Astrocyte of the cerebellum (primary cell): Measurements from ENCODE around the gene SUMO4.

Experiments used
- DNase-seq: peaks from one replicate; pipeline ENCODE4 v3.0.0-alpha.2; 2011; ENCODE audit warnings: low read depth
- H3K4me3 ChIP-seq: 2 replicates; pipeline ENCODE4 v1.5.1; 2011; ENCODE audit warnings: mild to moderate bottlenecking, low read depth, low read length, moderate library complexity
- in situ Hi-C: cut with HindIII; loops from 2 replicates; pipeline ENCODE4 v1.10.0; 2017; ENCODE audit warnings: low sequenced_read_pairs
- TF ChIP-seq, protein P1 (sequence below): IDR thresholded peaks from 2 replicates; pipeline ENCODE4 v1.5.1; 2012; ENCODE audit warnings: low read length, low read depth, moderate library complexity, mild to moderate bottlenecking; ENCODE audit errors: missing control alignments

Gene SUMO4

DNA sequence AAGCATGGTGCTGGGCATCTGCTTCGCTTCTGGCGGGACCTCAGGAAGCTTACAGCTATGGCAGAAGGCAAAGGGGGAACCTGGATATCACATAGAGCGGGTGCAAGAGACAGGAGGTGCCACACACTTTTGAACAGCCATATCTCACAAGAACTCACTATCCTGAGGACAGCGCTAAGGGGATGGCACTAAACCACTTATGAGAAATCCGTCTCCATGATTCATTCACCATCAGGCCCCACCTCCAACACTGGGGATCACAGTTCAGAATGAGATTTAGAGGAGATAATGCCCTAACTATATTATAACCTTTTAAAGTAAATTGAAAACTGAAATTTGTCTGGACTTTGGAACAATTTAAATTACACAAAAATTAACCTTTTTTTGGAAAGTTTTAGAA is 37.8 kb upstream of the SUMO4 start:
- TF ChIP-seq, protein P1, sequence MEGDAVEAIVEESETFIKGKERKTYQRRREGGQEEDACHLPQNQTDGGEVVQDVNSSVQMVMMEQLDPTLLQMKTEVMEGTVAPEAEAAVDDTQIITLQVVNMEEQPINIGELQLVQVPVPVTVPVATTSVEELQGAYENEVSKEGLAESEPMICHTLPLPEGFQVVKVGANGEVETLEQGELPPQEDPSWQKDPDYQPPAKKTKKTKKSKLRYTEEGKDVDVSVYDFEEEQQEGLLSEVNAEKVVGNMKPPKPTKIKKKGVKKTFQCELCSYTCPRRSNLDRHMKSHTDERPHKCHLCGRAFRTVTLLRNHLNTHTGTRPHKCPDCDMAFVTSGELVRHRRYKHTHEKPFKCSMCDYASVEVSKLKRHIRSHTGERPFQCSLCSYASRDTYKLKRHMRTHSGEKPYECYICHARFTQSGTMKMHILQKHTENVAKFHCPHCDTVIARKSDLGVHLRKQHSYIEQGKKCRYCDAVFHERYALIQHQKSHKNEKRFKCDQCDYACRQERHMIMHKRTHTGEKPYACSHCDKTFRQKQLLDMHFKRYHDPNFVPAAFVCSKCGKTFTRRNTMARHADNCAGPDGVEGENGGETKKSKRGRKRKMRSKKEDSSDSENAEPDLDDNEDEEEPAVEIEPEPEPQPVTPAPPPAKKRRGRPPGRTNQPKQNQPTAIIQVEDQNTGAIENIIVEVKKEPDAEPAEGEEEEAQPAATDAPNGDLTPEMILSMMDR, result no peak

DNA sequence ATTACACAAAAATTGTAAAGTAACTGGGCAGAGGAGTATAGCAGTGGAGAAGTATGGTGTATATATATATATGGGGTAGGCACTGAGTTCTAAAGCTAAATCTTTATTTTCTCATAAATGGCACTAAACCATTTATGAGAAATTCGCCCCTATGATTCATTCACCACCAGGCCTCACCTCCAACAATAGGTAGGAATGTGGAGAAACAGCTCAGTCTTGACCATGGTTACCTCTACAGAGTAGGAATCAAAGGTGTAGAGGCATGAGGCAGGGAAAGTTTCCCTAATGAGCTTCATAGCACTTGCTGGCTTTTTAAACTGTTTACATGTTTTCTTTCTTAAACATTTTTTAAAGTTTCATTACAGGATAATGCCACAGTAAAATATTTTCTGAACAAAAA is 36.9 kb upstream of the SUMO4 start:
- TF ChIP-seq, protein P1, result no peak
- no peak overlapping the region for H3K4me3 ChIP-seq
- in situ Hi-C loops, result no loop called here
- no peak for DNase-seq

More for the DNA sequence above, 37.8 kb upstream of the SUMO4 start:
- H3K4me3 ChIP-seq, result no peak overlapping the region
- in situ Hi-C loops, result no loop called here
- no peak for DNase-seq

DNA sequence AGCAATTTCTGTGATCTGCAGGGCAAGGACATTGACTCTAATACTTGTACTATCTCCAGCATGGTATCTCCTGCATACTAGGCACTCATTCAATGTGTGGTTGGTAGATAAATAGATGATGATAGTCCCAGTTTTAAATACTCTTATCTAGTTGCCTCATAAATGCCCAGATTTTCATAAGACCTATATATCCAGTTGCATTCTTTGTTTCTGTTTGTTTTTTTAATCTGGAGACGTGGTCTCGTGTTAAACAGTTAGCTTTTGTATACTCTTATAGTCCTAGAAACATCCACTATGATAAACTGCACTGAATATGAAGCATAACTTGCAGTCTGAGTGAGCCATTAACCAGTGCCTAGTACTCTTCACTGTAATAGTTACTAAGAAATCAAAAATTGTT is 35.5 kb upstream of the SUMO4 start:
- DNase-seq, result no peak
- TF ChIP-seq, protein P1, result no peak
- in situ Hi-C loops, result no loop called here
- no peak overlapping the region for H3K4me3 ChIP-seq

DNA sequence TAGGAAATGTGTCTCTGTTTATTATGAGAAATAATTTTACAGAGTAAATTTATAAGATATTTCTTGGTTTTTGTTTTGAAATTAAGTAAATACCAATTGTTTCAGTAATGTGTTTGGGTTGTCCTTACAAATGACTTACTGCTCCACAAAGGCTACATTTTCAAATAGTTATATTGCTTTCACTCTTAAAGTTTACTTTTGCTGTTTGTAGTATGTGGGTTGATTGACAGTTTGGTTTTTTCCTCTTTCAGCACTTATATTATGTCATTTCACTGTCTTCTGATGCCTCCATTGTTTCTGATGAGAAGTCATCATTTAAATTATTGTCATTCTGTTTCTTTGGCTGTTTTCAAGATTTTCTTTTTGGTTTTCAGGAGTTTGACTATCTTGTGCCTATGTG is 34.9 kb upstream of the SUMO4 start:
- in situ Hi-C loops, result no loop called here
- no peak for DNase-seq
- no peak overlapping the region for H3K4me3 ChIP-seq
- TF ChIP-seq, protein P1, result no peak

DNA sequence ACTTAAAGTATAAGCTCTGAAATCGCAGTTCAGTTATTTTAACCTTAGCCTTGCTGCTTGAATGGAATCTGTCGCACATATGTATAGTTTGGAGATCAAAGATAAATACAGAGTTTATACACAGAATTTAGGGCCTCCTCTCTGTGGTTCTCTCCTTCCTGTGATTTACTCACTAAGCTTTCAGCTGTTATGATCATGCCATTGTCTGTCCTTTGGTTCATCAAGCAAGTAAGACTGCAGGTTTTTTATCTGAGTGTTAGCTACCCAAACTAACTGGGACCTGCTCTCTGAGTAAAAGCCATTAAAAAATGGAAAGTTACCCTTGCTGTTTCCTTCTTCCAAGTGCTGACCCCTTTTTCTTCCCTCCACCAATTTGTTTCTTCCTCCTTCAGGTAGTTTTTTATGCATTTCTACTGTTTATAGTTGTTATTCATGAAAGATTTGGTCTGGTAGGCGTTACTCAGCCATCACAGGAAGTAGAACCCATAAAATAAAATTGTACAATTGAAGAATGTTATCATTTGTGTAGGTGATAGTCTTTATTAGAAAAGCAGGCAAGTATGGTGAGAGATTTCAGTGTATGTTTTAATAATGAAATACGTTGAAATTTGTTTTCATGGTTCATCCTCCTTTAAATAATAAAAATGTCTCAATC is 33.7 kb upstream of the SUMO4 start:
- no peak for DNase-seq
- H3K4me3 ChIP-seq, result no peak overlapping the region
- TF ChIP-seq, protein P1, result no peak
- in situ Hi-C loops, result no loop called here

DNA sequence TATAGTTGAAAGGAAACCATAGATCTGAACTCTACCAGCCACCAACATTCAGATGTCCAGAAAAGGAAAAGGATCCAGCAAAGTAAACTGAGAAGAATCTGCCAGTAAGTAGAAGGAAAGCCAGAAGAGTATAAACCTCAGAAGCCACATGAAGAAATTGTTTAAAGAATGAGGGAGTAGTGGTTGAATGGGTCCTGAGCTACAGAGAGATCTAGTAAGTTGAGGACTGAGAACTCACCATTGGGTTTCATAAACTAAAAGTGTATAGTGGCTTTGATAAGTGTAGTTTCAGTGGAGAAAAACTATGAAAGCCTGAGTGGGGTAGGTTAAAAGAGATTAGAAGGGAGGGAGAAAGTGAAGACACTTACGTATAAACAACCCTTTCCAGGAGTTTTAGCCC is 32.0 kb upstream of the SUMO4 start:
- DNase-seq, result no peak
- no peak overlapping the region for H3K4me3 ChIP-seq
- in situ Hi-C loops, result no loop called here
- TF ChIP-seq, protein P1, result no peak

DNA sequence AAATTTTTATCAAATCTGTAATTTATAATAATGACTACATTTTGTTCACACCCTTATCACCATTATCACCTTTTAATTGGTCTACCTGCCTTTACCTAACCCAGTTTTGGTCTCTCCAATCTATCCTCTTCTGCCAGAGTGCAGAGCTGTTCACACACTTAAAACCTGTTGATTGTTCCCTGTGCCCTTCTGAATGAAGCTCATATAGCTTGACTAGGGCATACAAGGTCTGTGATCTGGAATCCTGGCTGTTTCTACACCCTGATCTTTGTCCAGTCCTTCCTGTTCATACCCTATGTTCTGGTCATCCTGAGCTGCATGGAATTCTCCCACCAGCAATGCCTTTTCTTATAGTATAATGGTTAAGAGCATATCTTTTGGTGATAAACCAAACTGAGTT is 28.9 kb upstream of the SUMO4 start:
- H3K4me3 ChIP-seq, result no peak overlapping the region
- TF ChIP-seq, protein P1, result no peak
- DNase-seq, result no peak
- in situ Hi-C loops, result no loop called here
